ENCODE data around the gene PIH1D2. TPM values are rescaled to one million over a fixed set of nuclear protein-coding genes. Genes with fewer than 3 reads are reported as not detected.
A peak's percentile ranks its signal among the peaks of the same experiment; 100 is the strongest.
"Not testable (repeated sequence)": the region's sequence is repeated elsewhere in the genome, so short reads cannot be mapped to it uniquely, and the experiment has no call there.

Gene PIH1D2
- polyA plus RNA-seq, 2 of the 4 experiments (the other 2 are of a cell fraction), result 0.98 to 1.4 TPM

DNA sequence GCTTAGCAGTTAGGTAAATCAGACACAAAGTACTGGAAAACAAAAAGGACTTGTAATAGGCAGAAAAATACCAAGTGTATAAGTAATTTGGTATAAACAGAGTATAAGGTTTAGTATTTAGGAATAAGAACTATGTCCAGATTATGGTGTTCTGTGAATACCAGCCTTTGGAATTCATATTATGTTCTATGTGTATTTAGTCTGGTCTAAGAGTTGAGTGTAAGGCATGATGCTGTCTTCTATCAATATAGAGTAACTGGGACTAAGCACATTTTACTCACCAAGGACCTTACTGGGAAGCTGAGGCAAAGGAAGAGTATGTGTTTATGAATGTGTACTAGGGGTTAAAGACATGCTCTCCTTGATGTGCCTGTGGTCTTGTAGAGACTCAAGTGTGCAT is 22.4 kb upstream of the PIH1D2 start:
- CTCF ChIA-PET, result no interaction called here
- ATAC-seq (no peak), DNase-seq (ENCODE audit: low read depth in 1 of 2, low spot score in 1 of 2) (no peak), FAIRE-seq (no peak)
- Histone ChIP-seq H3K27ac (no peak overlapping the region), H3K4me1 (no peaks in the 10 kb centered on the region), H3K9me3 (no peaks in the 10 kb centered on the region), H3K4me2 (no peak overlapping the region), H3K4me3 (no peak overlapping the region)
- TF ChIP-seq ZSCAN20 (CRISPR knock-in tag; IDR thresholded peaks at IDR 0.05) (no peak), HOXA7 (CRISPR knock-in tag; IDR thresholded peaks at IDR 0.05) (no peak), PHF8 (IDR thresholded peaks at IDR 0.05; ENCODE audit: borderline replicate concordance, low read depth) (no peak), SMC3 (IDR thresholded peaks at IDR 0.05) (no peak), MAZ (IDR thresholded peaks at IDR 0.05; ENCODE audit: borderline replicate concordance, low read depth, low read length) (no peak)
- POLR2A ChIA-PET, result interaction anchor here (1.0 kb wide), 1 partner anchor 10 kb away, joined by 3 read pairs; the partner anchor contains the start of genes SDHD and TIMM8B

- CTCF ChIA-PET, result interaction anchor here (1.2 kb wide), 1 partner anchor 80 kb away, joined by 4 read pairs; the partner anchor contains the start of gene BCO2
- H3K27ac ChIP-seq; H3K4me1 ChIP-seq; H3K9me3 ChIP-seq; FAIRE-seq; H3K4me2 ChIP-seq; H3K4me3 ChIP-seq; ATAC-seq; DNase-seq (ENCODE audit: low read depth in 1 of 2, low spot score in 1 of 2); POLR2A ChIA-PET: not testable (repeated sequence)
- WGBS (ENCODE audit: missing lambda C conversion rate), result 89% methylated on average over 2 of the region's 2 CpGs
Observed at GRCh38 chr11:112095302-112095701, 21.5 kb upstream of the PIH1D2 start.

- WGBS (ENCODE audit: missing lambda C conversion rate), result 20% methylated on average over 10 of the region's 10 CpGs
- peak; percentile 4 to 26; a peak in 3 of 6 replicates for ATAC-seq
Observed at GRCh38 chr11:112087212-112087611, 13.4 kb upstream of the PIH1D2 start.

GRCh38 chr11:112086422-112087191 is 12.8 kb upstream of the PIH1D2 start, which contains the start of the genes SDHD and TIMM8B:
Gene SDHD (plus strand): TSS chr11:112086873. CDS start chr11:112086908, 35 bp downstream.
Gene TIMM8B (minus strand): TSS chr11:112086756. CDS start chr11:112086723, 33 bp downstream.
- DNase-seq (ENCODE audit: low read depth in 1 of 2, low spot score in 1 of 2) (peak; percentile 89 to 95), FAIRE-seq (no peak), ATAC-seq (peak; percentile 96 to 98)
- H3K27ac ChIP-seq, result peak within 1 kb of the TSS; percentile 87 to 96
- peak within 1 kb of the TSS; percentile 86 for H3K4me3 ChIP-seq
- H3K9me3 ChIP-seq, result no peaks in the 10 kb centered on the region
- H3K4me2 ChIP-seq, result peak within 1 kb of the TSS; percentile 93
- POLR2A ChIA-PET, result interaction anchor here (0.7 to 2.3 kb wide), 9 partner anchors 10 to 194 kb away, joined by 3 to 5 read pairs (median 3); partner anchors contain the start of genes BCO2, NKAPD1 and PIH1D2
- TF ChIP-seq PHF8 (IDR thresholded peaks at IDR 0.05; ENCODE audit: borderline replicate concordance, low read depth) (peak; percentile 52; the same call in 1 of the 2 replicates), ESRRA (IDR thresholded peaks at IDR 0.05; ENCODE audit: borderline replicate concordance, low read length) (peak; percentile 95; the same call in 1 of the 2 replicates), JUN (IDR thresholded peaks at IDR 0.05) (peak; percentile 49 to 73; a peak in 3 of 5 replicates), HOXA7 (CRISPR knock-in tag; IDR thresholded peaks at IDR 0.05) (no peak), KDM5A (IDR thresholded peaks at IDR 0.05) (peak; percentile 59), POLR2A (IDR thresholded peaks at IDR 0.05; ENCODE audit: low read length) (peak; percentile 80)
- TF ChIP-seq, protein P1, sequence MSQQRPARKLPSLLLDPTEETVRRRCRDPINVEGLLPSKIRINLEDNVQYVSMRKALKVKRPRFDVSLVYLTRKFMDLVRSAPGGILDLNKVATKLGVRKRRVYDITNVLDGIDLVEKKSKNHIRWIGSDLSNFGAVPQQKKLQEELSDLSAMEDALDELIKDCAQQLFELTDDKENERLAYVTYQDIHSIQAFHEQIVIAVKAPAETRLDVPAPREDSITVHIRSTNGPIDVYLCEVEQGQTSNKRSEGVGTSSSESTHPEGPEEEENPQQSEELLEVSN (IDR thresholded peaks at IDR 0.05; ENCODE audit: borderline replicate concordance, low read depth), result no peak
- TF ChIP-seq, protein P2, sequence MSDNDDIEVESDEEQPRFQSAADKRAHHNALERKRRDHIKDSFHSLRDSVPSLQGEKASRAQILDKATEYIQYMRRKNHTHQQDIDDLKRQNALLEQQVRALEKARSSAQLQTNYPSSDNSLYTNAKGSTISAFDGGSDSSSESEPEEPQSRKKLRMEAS (IDR thresholded peaks at IDR 0.05), result peak; percentile 32
- TF ChIP-seq, protein P3, sequence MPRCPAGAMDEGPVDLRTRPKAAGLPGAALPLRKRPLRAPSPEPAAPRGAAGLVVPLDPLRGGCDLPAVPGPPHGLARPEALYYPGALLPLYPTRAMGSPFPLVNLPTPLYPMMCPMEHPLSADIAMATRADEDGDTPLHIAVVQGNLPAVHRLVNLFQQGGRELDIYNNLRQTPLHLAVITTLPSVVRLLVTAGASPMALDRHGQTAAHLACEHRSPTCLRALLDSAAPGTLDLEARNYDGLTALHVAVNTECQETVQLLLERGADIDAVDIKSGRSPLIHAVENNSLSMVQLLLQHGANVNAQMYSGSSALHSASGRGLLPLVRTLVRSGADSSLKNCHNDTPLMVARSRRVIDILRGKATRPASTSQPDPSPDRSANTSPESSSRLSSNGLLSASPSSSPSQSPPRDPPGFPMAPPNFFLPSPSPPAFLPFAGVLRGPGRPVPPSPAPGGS (IDR thresholded peaks at IDR 0.05), result 0 out of 3 replicates have a peak, but pooled peaks have one; percentile 45
- peaks cover 9% of the 10 kb centered on the region; the same call in 2 of the 3 replicates for H3K4me1 ChIP-seq
- whole genome bisulfite sequencing (ENCODE audit: missing lambda C conversion rate), result 0% methylated on average over 14 of the region's 45 CpGs
- CTCF ChIA-PET, result interaction anchor here (0.6 to 0.9 kb wide), 2 partner anchors 89 to 194 kb away, joined by 3 read pairs; partner anchors contain the start of gene BCO2

More at GRCh38 chr11:112087212-112087611, 13.4 kb upstream of the PIH1D2 start:
- no peak for DNase-seq (ENCODE audit: low read depth in 1 of 2, low spot score in 1 of 2)
- peak overlapping the region; percentile 86 for H3K4me3 ChIP-seq
- POLR2A ChIA-PET, result interaction anchor here (1.0 to 2.3 kb wide), 6 partner anchors 10 to 193 kb away, joined by 3 to 5 read pairs (median 3); partner anchors contain the start of genes NKAPD1 and PIH1D2
- no peaks in the 10 kb centered on the region for H3K9me3 ChIP-seq
- H3K4me2 ChIP-seq, result peak overlapping the region; percentile 87
- FAIRE-seq, result no peak
- CTCF ChIA-PET, result interaction anchor here (0.6 to 0.9 kb wide), 2 partner anchors 88 to 193 kb away, joined by 3 read pairs; partner anchors contain the start of gene BCO2
- H3K4me1 ChIP-seq, result peaks cover 9% of the 10 kb centered on the region; the same call in 2 of the 3 replicates
- no peak for TF ChIP-seq RAD21 (conservative IDR thresholded peaks at IDR 0.05 in 1 of 2, IDR thresholded peaks at IDR 0.05 in 1 of 2)
- no peak for TF ChIP-seq HDAC2 (IDR thresholded peaks at IDR 0.05)
- TF ChIP-seq POLR2AphosphoS2 (conservative IDR thresholded peaks at IDR 0.05; ENCODE audit: low read length), result no peak
- TF ChIP-seq POLR2A (IDR thresholded peaks at IDR 0.05; ENCODE audit: low read length), result no peak
- no peak for TF ChIP-seq HOXB5 (CRISPR knock-in tag; IDR thresholded peaks at IDR 0.05)
- TF ChIP-seq ZC3H11A (IDR thresholded peaks at IDR 0.05), result no peak
- no peak for TF ChIP-seq MAFK (IDR thresholded peaks at IDR 0.05; ENCODE audit: partially characterized antibody)
- peak overlapping the region; percentile 87 to 96 for H3K27ac ChIP-seq

Measured in A549 (cell line).